ENCODE measurements around the gene CEP72.

DNA sequence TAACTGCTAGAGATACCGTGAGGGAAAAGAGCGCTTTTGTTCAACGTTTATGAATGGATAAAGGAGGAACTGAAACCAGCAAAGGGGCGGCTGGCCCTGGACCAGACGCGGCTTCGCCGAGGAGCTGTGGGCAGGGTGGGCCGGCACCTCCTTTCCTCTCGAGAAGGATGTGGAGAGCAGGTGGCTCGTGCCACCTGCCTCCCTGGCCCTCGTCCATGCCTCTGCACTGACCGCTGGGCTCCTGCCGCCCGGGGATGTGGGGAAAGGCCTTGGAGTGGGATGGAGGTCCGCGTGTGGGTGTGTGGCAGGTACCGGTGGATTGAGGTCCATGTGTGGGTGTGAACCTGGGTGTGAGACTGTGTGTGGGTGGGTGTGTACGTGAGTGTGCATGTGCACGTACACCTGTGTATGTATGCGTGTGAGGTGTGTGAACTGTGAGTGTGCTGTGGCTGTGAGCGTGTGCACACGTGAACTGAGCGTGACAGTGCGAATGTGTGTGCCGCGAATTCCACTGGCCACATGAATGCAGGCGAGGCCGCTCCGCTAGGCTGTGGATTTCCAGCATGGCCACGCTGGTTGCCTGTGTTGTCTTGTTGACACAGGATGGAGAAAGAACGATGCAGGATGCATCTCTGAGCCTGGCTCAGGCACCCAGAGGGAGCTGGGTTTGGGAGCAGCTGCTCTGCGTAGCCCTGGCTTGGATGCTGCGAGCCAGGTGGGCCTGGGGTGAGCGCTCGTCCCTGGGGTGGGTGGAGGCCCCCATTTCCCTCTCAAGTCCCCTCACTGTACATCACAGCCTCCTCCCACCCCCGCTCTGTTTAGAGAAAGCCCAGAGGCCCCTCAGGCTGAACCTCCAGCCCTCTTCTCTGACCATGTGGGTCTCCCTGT, 4.4 kb upstream of the CEP72 start:
- TF ChIP-seq POLR2A (IDR thresholded peaks at IDR 0.05; ENCODE audit: low read length) = no peak
- TF ChIP-seq GATA1 (IDR thresholded peaks at IDR 0.05; ENCODE audit: low read depth, low read length) = no peak
